Gastroesophageal sphincter (tissue), 3 donors: Measurements from ENCODE around the gene ATP2A3.

Experiments
- CTCF ChIP-seq, 4 experiments: fragments of 200-600 bp in 2 of 4; fragments of 450-650 bp in 2 of 4; sonication (generic) in 1 of 4; IDR thresholded peaks; one replicate each; pipeline ENCODE4 v1.5.1; 2017 to 2019; ENCODE audit warnings: antibody characterized with exemption in 4 of 4, mild to moderate bottlenecking in 2 of 4, moderate library complexity in 2 of 4
- EP300 ChIP-seq: sonication (generic); formaldehyde crosslinking; IDR thresholded peaks from one replicate; pipeline ENCODE4 v1.6.1; 2017; ENCODE audit warnings: antibody characterized with exemption, mild to moderate bottlenecking
- POLR2A ChIP-seq, 2 donors: fragments of 450-650 bp; IDR thresholded peaks; one replicate each; pipeline ENCODE4 v1.6.1; 2017; ENCODE audit warnings: antibody characterized with exemption in 2 of 2, mild to moderate bottlenecking in 2 of 2, moderate library complexity in 1 of 2
- POLR2AphosphoS5 ChIP-seq: sonication (generic); formaldehyde crosslinking; IDR thresholded peaks from one replicate; pipeline ENCODE4 v1.6.1; 2017; ENCODE audit warnings: antibody characterized with exemption

- TF ChIP-seq CTCF (IDR thresholded peaks at IDR 0.05) (no peak), POLR2A (IDR thresholded peaks at IDR 0.05) (no peak), POLR2AphosphoS5 (no peak), EP300 (no peak)
Observed at GRCh38 chr17:3978421-3979289, 14.4 kb upstream of the ATP2A3 start.
